Adipocyte (in vitro differentiated cells): ENCODE data around the gene PTPRN.

Source experiments
- DNase-seq: peaks from one replicate; pipeline ENCODE4 v3.0.0-alpha.2; 2015; ENCODE audit warnings: low read depth
- H3K27me3 ChIP-seq: replicated peaks from 2 replicates; pipeline ENCODE4 v1.7.0; 2013; ENCODE audit warnings: mild to moderate bottlenecking, low read length, moderate library complexity; ENCODE audit not compliant: control insufficient read depth, insufficient read depth
- H3K36me3 ChIP-seq: 2 replicates; pipeline ENCODE4 v1.7.0; 2013; ENCODE audit warnings: low read length, mild to moderate bottlenecking, moderate library complexity; ENCODE audit not compliant: control insufficient read depth, insufficient read depth, severe bottlenecking
- H3K4me1 ChIP-seq: 2 replicates; pipeline ENCODE4 v1.7.0; 2013; ENCODE audit warnings: mild to moderate bottlenecking, low read length, moderate library complexity; ENCODE audit not compliant: control insufficient read depth, insufficient read depth
- H3K4me3 ChIP-seq: 2 replicates; pipeline ENCODE4 v1.7.0; 2013; ENCODE audit warnings: mild to moderate bottlenecking, low read length, moderate library complexity
- H3K9ac ChIP-seq: 2 replicates; pipeline ENCODE4 v1.7.0; 2013; ENCODE audit warnings: mild to moderate bottlenecking, low read length, moderate library complexity
- H3K9me3 ChIP-seq: 2 replicates; pipeline ENCODE4 v1.7.0; 2013; ENCODE audit warnings: mild to moderate bottlenecking, low read length, moderate library complexity; ENCODE audit not compliant: control insufficient read depth

PTPRN gene

DNA sequence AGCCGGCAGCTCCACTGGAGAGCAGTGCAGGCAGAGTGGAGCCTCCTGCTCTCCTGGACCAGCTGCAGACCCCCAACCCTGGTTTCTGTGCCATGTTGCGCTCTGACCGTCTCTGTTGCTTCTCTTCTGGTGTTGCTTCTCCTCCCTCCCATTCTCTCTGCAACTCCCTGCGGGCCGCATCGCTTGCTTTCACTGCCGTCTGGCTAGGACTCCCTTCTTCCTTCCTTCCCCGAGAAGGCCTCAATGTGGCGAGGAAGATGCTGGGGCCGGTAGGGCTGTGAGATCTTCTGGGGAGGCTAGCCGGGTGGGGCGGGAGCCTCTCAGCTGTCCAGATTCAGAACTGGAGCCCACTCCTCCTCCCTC is 23.8 kb downstream of the PTPRN start:
- no peak overlapping the region for H3K4me3 ChIP-seq
- no peak for DNase-seq

DNA sequence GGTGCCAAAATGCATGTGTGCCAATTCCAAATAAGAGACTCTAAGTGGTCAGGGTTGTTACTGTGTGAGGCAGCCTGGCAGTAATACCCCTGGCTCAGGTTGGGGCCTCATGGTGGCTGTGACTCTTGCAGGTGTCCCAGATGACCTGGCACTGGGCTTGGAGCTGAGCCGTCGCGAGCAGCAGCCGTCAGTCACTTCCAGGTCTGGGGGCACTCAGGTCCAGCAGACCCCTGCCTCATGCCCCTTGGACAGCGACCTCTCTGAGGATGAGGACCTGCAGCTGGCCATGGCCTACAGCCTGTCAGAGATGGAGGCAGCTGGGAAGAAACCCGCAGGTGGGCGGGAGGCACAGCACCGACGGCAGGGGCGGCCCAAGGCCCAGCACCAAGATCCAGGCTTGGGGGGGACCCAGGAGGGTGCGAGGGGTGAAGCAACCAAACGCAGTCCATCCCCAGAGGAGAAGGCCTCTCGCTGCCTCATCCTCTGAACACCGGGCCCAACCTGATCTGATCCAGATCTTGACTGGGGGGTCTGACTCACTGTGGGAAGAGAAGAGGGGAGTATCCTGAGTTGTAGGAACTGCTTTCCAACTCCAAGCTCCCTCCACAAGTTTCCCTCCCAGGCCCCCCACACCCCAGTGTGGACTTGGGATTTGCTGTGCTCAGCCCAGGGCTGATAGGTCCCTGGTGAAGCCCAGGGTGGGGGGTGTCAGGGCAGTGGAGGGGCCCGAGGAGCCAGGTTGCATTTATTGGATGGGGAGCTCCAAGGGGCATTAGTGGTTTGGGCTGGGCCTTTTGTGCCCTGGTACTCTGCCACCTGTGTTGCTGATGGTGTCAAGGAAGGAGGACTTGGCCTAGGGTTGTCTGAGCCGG is 24.5 kb downstream of the PTPRN start:
- Histone ChIP-seq H3K9ac (no peak overlapping the region), H3K9me3 (no peaks in the 10 kb centered on the region), H3K4me1 (peaks cover 30% of the 10 kb centered on the region), H3K36me3 (peaks cover 43% of the 10 kb centered on the region), H3K27me3 (no peaks in the 10 kb centered on the region), H3K4me3 (no peak overlapping the region)
- DNase-seq = no peak

More for the DNA sequence above, 23.8 kb downstream of the PTPRN start:
- peaks cover 43% of the 10 kb centered on the region for H3K36me3 ChIP-seq
- peaks cover 29% of the 10 kb centered on the region for H3K4me1 ChIP-seq
- no peaks in the 10 kb centered on the region for H3K27me3 ChIP-seq
- H3K9me3 ChIP-seq = no peaks in the 10 kb centered on the region
- no peak overlapping the region for H3K9ac ChIP-seq

DNA sequence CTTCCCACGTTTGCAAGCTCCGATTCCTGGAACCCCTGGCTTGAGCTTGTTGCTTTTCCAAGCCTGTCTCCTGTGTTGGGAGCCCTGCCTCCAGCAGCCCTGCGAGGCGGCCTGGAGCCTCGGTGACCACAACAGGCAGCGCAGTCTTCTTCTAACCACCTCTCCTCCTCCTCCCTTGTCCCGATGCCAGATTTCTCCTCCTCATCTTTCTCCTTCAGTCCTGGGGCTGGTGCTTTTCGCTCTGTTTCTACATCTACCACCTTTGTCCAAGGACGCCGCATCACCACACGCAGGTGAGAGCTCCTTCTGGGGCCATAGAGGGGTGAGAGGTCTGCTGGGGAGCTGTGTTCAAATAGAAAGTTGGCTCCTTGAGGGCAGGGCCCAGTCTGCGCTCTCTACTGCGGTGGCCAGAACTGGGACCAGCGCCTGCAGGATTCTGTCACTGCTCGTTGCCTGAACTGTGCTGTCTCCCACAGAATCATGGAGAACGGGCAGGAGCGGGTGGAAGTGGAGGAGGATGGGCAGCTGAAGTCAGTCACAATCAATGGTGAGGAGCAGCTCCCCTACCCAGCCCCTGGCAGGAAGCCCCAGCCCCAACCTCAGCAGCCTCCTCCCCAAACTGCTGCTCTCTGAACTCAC is 26.1 kb downstream of the PTPRN start:
- Histone ChIP-seq H3K36me3 (peaks cover 43% of the 10 kb centered on the region), H3K9me3 (no peaks in the 10 kb centered on the region), H3K9ac (no peak overlapping the region), H3K4me3 (no peak overlapping the region), H3K4me1 (peaks cover 33% of the 10 kb centered on the region), H3K27me3 (no peaks in the 10 kb centered on the region)
- DNase-seq = no peak

DNA sequence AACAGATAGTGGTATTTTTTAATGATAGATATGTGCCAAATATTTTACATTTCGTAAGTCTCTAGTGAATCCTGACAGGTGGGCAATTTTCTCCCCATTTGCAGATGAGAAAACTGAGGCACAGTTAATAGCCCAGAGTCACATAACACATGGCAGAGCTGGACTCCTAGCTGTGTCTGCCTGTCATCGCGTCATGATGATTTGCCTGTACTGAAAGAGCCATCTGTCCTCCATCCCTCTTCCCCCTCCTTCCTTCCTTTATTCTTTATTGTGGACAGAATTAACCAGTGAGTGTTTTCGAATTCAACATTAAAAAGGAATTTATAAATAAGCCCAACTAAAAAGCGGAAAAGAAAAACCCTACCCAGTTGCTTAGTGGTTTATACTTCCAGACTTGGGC is 26.8 kb downstream of the PTPRN start:
- Histone ChIP-seq H3K27me3 (no peaks in the 10 kb centered on the region), H3K9ac (no peak overlapping the region), H3K4me1 (peaks cover 37% of the 10 kb centered on the region), H3K4me3 (no peak overlapping the region), H3K36me3 (peaks cover 43% of the 10 kb centered on the region), H3K9me3 (no peaks in the 10 kb centered on the region)
- no peak for DNase-seq

DNA sequence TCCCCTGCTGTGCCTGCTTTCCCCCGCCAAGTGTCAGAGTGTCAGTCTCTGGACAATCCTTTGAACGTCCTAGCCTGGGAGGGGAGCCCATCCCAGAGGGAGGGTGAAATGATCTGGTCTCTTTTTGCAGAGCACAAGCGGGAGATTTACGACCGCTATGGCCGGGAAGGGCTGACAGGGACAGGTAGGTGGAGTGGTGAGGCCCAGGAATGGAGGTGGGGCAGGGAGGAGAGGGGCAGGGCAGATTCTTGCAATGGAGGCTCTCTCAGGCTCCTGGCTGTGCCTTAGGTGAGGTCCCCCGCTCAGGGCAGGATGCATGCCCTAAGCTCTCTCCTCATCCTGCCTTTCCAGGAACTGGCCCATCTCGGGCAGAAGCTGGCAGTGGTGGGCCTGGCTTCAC is 27.6 kb downstream of the PTPRN start:
- Histone ChIP-seq H3K36me3 (peaks cover 43% of the 10 kb centered on the region), H3K4me1 (peaks cover 32% of the 10 kb centered on the region), H3K9me3 (no peaks in the 10 kb centered on the region), H3K27me3 (no peaks in the 10 kb centered on the region), H3K4me3 (no peak overlapping the region), H3K9ac (no peak overlapping the region)
- DNase-seq = no peak

DNA sequence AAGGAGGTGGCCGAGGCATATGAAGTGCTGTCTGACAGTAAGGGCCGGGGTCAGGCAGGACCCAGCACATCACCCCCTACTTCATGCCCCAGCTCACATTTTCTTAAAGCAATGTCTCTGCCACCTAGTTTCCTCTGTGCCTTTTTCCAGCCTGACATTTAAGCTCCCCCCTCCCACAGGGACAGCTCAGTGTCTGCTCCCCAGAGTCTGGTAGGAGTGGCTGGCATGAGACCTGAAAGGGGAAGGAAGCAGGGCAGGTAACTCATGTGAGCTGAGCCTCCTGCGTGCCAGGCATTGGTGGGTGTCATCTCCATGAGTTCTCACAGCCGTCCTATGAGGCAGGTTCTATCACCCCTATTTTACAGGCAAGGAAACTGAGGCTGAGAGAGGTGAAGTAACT is 28.6 kb downstream of the PTPRN start:
- Histone ChIP-seq H3K9me3 (no peaks in the 10 kb centered on the region), H3K4me3 (no peak overlapping the region), H3K4me1 (peaks cover 26% of the 10 kb centered on the region), H3K9ac (peak overlapping the region; percentile 92), H3K36me3 (peaks cover 43% of the 10 kb centered on the region), H3K27me3 (no peaks in the 10 kb centered on the region)
- no peak for DNase-seq

DNA sequence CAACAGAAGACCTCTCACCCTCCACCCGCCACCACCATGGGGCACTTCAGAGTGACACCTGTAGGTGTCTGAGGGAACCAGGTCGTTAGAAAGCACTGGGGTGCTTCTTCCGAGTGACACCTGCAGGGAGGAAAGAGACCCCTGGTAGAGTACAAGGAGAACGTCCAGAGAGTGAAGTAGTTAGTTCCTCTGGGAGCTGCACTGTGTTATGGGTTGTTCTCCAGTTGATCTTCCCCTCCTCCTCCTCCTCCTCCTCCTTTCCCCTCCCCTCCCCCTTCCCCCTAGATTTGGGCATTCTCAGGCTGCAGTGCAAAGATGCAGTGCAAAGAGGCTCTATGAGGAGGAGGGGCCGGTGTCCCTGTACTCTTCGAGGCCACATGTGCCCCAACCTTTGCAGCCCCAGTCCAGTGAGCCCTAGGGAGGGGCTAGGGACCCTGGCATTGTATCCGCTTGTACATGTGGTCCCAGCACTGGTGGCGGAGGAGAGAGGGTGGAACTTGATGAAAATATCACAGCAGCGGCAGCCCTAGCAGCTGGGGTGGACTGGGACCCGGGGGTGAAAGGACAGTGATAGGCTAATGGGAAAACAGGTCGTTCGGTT is 29.2 kb downstream of the PTPRN start:
- H3K4me1 ChIP-seq = peaks cover 22% of the 10 kb centered on the region
- H3K9ac ChIP-seq = peak overlapping the region; percentile 92
- peaks cover 43% of the 10 kb centered on the region for H3K36me3 ChIP-seq
- no peaks in the 10 kb centered on the region for H3K9me3 ChIP-seq
- H3K27me3 ChIP-seq = no peaks in the 10 kb centered on the region
- DNase-seq = no peak
- H3K4me3 ChIP-seq = peak overlapping the region; percentile 92

DNA sequence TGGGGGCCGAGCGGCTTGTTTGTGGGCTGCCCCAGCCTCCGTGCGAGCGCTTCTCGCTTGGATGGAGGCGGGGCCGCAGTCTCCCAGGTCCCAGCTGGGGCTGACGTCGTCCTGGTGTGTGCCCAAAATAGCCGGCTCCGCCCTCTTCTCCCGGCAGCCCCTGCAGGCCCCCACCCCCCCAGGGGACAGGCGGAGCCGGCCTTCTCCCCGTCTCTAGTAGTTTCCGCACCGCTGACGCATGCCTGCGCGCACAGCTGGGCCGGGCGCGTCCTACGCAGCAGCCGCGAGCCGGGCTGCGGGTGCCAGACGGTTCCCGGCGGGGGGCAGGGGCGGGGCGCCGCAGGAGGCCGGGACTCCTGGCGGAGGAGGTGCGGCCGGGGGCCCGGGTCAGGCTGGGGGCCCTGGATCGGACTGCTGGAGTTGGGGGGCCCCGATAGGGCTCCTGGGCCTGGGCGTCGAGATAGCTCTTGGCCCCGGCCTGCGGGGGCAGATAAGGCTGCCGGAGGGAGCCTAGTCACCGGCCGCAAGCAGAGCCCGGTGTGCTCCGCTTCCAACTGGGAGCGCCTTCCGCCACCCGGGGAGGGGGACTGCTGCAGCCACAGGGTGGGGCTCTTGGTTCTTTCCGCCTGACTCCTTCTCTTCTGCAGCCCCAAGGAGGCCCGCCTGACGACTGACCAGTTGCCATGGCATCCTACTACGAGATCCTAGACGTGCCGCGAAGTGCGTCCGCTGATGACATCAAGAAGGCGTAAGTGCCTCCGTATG is 29.9 kb downstream of the PTPRN start, which contains the start of gene DNAJB2:
DNAJB2 (plus strand) TSS at position 216 of the 765 bp plus-strand sequence; CDS start at position 684, 468 bp downstream.
- Histone ChIP-seq H3K27me3 (no peaks in the 10 kb centered on the region), H3K4me1 (peaks cover 29% of the 10 kb centered on the region), H3K9me3 (no peaks in the 10 kb centered on the region), H3K4me3 (peak within 1 kb of the TSS; percentile 92), H3K36me3 (peaks cover 36% of the 10 kb centered on the region), H3K9ac (peak within 1 kb of the TSS; percentile 92)
- DNase-seq = peak; percentile 99

DNA sequence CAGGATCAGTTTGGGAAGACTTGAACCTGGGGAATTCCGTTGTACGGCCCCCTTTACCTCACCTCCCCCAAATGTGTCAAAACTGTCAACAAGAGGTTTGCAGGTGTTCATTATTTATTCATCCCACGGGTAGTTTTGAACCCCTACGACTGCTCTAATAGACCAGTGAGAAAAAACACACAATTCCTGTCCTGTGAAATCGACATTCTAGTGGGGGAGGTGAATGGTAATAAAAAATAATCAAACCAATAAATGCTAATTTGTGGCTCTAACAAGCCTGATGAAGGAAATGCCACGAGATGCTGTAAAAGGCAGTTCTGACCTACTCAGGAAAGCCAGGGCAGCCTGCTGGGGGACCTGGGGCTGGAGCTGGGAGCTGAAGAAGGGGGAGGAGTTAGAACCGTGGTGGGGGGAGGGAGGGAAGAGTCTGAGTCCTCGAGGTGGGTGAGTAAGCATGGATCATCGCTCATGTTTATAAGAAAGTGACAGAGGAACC is 30.5 kb downstream of the PTPRN start:
- Histone ChIP-seq H3K9ac (peak overlapping the region; percentile 85), H3K4me1 (peaks cover 35% of the 10 kb centered on the region), H3K36me3 (peaks cover 31% of the 10 kb centered on the region), H3K27me3 (no peaks in the 10 kb centered on the region), H3K9me3 (no peaks in the 10 kb centered on the region), H3K4me3 (peak overlapping the region; percentile 74)
- DNase-seq = no peak

DNA sequence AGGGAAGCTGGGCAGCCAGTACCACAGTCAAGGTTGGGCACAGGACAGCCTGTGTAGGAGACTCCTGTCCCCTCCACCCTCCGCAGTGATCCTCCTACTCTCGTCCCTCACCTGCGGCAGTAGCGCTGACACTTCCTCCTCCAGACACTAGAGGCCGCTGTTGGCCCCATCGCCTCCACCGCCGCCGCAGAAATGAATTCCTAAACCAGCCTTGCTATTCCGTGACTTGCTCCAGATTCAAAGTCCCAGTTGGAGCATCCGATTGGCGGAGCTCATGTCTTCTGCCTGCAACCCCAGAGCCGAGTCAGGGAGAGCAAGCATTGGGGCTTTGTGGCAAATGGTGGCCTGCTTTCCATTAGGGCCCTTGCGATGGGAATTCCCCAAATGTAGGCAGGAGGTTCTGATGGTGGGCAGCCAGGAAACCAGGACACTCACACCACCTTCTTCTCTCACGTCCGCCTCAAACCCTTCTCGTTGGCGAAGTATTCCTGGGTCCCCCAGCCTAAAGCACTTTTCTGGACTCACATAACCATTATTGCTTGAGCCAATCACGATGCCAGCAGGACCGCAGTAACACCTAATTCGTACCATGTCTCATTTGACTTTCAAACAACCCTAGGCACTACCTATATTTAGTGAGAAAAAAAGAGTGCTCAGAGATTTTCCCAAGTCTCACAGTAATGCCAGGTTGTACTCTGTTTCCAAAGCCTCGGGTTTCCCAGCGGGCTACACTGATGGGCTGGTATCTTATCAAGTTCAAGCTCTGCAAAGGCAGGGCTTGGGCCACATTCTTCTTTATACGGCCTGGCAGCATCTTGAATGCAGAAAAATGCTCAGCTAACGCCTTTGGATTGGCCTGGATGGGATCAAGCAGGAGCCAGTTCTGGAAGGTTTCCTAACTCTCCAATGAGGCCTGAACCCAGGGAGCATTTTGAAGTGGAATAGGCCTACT is 31.2 kb downstream of the PTPRN start:
- Histone ChIP-seq H3K9ac (peak overlapping the region; percentile 85), H3K4me1 (peaks cover 36% of the 10 kb centered on the region), H3K4me3 (peak overlapping the region; percentile 74), H3K9me3 (no peaks in the 10 kb centered on the region), H3K27me3 (no peaks in the 10 kb centered on the region), H3K36me3 (peaks cover 25% of the 10 kb centered on the region)
- peak; percentile 92 for DNase-seq
